ENCODE results near the gene NCKAP1. TPM values are rescaled to one million over a fixed set of nuclear protein-coding genes. Genes with fewer than 3 reads are reported as not detected.

The NCKAP1 gene, protein sequence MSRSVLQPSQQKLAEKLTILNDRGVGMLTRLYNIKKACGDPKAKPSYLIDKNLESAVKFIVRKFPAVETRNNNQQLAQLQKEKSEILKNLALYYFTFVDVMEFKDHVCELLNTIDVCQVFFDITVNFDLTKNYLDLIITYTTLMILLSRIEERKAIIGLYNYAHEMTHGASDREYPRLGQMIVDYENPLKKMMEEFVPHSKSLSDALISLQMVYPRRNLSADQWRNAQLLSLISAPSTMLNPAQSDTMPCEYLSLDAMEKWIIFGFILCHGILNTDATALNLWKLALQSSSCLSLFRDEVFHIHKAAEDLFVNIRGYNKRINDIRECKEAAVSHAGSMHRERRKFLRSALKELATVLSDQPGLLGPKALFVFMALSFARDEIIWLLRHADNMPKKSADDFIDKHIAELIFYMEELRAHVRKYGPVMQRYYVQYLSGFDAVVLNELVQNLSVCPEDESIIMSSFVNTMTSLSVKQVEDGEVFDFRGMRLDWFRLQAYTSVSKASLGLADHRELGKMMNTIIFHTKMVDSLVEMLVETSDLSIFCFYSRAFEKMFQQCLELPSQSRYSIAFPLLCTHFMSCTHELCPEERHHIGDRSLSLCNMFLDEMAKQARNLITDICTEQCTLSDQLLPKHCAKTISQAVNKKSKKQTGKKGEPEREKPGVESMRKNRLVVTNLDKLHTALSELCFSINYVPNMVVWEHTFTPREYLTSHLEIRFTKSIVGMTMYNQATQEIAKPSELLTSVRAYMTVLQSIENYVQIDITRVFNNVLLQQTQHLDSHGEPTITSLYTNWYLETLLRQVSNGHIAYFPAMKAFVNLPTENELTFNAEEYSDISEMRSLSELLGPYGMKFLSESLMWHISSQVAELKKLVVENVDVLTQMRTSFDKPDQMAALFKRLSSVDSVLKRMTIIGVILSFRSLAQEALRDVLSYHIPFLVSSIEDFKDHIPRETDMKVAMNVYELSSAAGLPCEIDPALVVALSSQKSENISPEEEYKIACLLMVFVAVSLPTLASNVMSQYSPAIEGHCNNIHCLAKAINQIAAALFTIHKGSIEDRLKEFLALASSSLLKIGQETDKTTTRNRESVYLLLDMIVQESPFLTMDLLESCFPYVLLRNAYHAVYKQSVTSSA
- total RNA-seq = 167 and 181 TPM in 2 replicates

DNA sequence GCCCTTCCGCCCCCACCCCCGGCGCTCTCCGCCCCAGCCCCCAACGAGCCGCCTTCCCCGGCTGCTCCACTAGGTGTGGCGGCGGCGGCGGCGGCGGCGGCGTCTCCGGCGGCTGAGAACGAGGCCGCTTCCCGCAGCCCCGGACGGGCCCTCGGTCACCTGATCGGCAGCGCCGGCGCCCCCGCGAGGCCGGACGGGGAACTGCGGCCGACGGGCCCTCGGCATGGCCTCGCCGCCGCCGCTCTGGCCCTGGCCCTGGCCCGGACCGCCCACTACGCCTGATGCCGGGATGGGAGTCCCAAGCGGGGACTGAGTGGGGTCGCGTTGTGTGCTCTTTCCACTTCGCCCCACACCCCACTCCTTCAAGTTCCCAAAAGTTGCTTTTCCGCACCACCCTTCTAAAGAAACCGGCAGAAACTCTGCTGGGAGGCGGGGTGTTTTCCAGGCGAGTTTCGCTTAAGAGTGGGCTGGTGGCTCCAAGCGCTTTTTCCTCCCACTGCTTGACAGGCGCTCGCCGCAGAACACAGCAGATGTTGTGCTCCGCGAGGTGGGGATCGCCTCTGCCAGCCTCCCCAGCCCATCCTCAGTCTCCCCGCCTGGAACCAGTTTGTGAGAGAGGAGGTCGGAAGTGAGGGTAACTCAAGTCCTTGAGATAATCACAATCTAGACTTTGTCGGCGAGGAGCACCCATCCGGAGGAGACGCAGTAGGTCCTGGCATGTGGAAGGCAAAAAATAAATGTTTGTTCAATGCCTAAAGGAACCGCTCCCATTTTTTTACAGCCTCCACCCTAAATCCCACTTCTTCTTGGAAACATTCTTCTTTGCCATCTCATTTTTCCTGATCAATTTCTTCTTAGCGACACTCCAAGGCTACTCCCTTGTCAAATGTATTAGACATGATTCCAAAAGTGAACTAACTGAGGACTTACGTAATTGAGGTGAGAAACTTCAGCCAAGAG is at the start of gene NCKAP1:
Gene NCKAP1 (minus strand): TSS at position 117 of the 960 bp plus-strand sequence. CDS start 358 bp downstream, outside the sequence.

GRCh38 chr2:183078464-183079138 is 40.3 kb upstream of the NCKAP1 start, which contains the start of gene DUSP19:
TSS of gene DUSP19 (plus strand) at chr2:183078747. CDS start at chr2:183078934, 187 bp downstream.

GRCh38 chr2:182866461-182867406 is 171.5 kb downstream of the NCKAP1 start, which contains the start of gene FRZB:
TSS of gene FRZB (minus strand) at chr2:182866637. CDS start at chr2:182866552, 85 bp downstream.

Other genes with a start within 250 kb of the NCKAP1 start
- 0.43 TPM in 2 replicates for gene FRZB, start 171.8 kb downstream of the NCKAP1 start, total RNA-seq
- gene DUSP19, start 40.3 kb upstream of the NCKAP1 start, total RNA-seq = 2.5 and 4.4 TPM in 2 replicates
- 8.0 and 10.7 TPM in 2 replicates for gene NUP35, start 86.0 kb upstream of the NCKAP1 start, total RNA-seq